ENCODE measurements around the gene NPFFR1.

Gene NPFFR1

GRCh38 chr10:70315276-70315675 is 31.5 kb upstream of the NPFFR1 start:
- DNase-seq (ENCODE audit: low read depth), result no peak
- TF ChIP-seq CTCF (conservative IDR thresholded peaks at IDR 0.05; ENCODE audit: low read depth, low read length), result no peak
- H3K4me3 ChIP-seq (ENCODE audit: low read length), result no peak overlapping the region

GRCh38 chr10:70312972-70313371 is 29.2 kb upstream of the NPFFR1 start:
- H3K4me3 ChIP-seq (ENCODE audit: low read length), result no peak overlapping the region
- TF ChIP-seq CTCF (conservative IDR thresholded peaks at IDR 0.05; ENCODE audit: low read depth, low read length), result no peak
- DNase-seq (ENCODE audit: low read depth), result no peak

DNA sequence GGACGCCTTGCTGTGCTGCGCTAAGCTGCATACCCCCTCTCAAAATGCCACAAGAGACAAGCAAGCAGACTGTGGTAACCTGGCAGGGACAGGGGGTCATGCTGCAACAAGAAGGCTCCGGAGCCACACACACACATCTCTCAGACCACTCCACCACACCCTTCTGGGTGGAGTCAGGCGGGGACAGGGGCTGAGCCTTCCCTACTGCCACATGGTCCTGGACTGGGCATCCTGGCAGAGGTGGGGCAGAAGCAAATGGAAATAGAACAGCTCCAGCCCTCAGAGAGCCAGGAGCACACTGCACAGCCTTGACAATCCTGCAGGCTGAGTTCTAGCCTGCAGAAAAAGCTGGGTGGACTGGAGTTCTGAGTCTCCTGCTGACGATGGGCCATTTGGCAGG is 28.4 kb upstream of the NPFFR1 start:
- TF ChIP-seq CTCF (conservative IDR thresholded peaks at IDR 0.05; ENCODE audit: low read depth, low read length), result no peak
- H3K4me3 ChIP-seq (ENCODE audit: low read length), result no peak overlapping the region
- no peak for DNase-seq (ENCODE audit: low read depth)

DNA sequence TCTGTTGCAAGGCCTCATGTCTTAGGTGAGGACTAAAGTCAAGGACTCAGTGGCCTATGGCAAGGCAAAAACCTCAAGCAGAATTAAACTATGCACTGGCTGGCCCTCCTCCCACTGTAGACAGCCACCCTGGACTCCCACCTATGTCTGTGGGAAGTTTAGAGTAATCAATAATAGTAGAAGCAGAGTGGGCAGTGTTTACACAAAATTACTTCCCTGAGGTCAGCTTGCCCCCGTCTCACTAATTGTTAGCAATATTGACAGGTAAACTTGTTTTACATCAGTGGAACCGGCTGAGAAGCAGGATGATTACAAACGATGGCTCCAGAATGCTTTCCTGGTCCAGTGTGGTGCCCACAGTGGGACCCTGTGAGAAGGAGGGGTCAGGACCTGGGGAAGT is 27.9 kb upstream of the NPFFR1 start:
- DNase-seq (ENCODE audit: low read depth), result no peak
- no peak for TF ChIP-seq CTCF (conservative IDR thresholded peaks at IDR 0.05; ENCODE audit: low read depth, low read length)
- H3K4me3 ChIP-seq (ENCODE audit: low read length), result no peak overlapping the region

DNA sequence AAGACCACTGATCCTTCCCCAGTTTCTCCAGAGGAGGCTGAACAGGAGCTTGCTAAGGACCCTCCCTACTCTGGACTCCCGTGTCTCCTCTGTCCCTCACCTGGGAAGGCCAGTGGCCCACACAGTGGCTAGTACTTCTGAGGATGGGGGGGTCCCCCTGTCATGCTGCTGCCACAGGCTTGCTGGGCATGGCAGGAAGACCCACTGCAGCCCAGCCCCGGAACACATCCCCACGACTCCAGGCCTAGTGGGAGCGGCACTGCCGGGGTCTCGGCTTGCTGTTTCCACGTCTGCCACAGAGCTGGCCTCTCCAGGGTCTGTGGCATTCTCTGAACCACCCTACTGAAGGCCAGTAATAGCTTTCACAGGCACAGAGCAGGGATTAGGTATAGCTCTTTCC is 25.9 kb upstream of the NPFFR1 start:
- no peak for DNase-seq (ENCODE audit: low read depth)
- no peak overlapping the region for H3K4me3 ChIP-seq (ENCODE audit: low read length)
- no peak for TF ChIP-seq CTCF (conservative IDR thresholded peaks at IDR 0.05; ENCODE audit: low read depth, low read length)

GRCh38 chr10:70308121-70309060 is 24.6 kb upstream of the NPFFR1 start:
- no peak overlapping the region for H3K4me3 ChIP-seq (ENCODE audit: low read length)
- no peak for DNase-seq (ENCODE audit: low read depth)
- no peak for TF ChIP-seq CTCF (conservative IDR thresholded peaks at IDR 0.05; ENCODE audit: low read depth, low read length)
